H1 (cell line): ENCODE results near the gene RCC2.

Experiments used
- CEBPB ChIP-seq: IDR thresholded peaks from 2 replicates; pipeline ENCODE4 v1.6.1; 2012; ENCODE audit warnings: low read depth, low read length
- CTCF ChIP-seq, 3 experiments: IDR thresholded peaks; 1 replicate in 2 of 3; 2 replicates in 1 of 3; pipeline versions ENCODE4 v1.5.1 to v1.6.1; 2011; ENCODE audit warnings: low read length in 3 of 3, mild to moderate bottlenecking in 3 of 3, inconsistent platforms in 2 of 3, low read depth in 1 of 3, moderate library complexity in 1 of 3; ENCODE audit not compliant: insufficient read depth in 1 of 3; ENCODE audit errors: control extremely low read depth in 1 of 3
- EZH2 ChIP-seq: fragments of 200-600 bp; sonication (generic); IDR thresholded peaks from 2 replicates; pipeline ENCODE4 v1.7.1; 2012; ENCODE audit warnings: low read depth, mild to moderate bottlenecking, moderate library complexity, low read length, inconsistent platforms; ENCODE audit not compliant: severe bottlenecking
- GABPA ChIP-seq: IDR thresholded peaks from 2 replicates; pipeline ENCODE4 v1.6.1; 2011; ENCODE audit warnings: mild to moderate bottlenecking, low read length, moderate library complexity, borderline replicate concordance; ENCODE audit not compliant: insufficient read depth
- HDAC6 ChIP-seq: IDR thresholded peaks from one replicate; pipeline ENCODE4 v1.7.1; 2012; ENCODE audit warnings: low read depth, mild to moderate bottlenecking, inconsistent platforms, low read length, moderate library complexity
- MAX ChIP-seq: IDR thresholded peaks from 2 replicates; pipeline ENCODE4 v1.6.1; 2012; ENCODE audit warnings: inconsistent platforms
- PHF8 ChIP-seq: fragments of 200-600 bp; sonication (generic); conservative IDR thresholded peaks from 2 replicates; pipeline ENCODE4 v1.7.1; 2012; ENCODE audit warnings: low read depth, mild to moderate bottlenecking, inconsistent platforms, low read length, moderate library complexity
- POLR2AphosphoS5 ChIP-seq: IDR thresholded peaks from 2 replicates; pipeline ENCODE4 v1.6.1; 2011; ENCODE audit warnings: low read depth, low read length
- RAD21 ChIP-seq, 2 experiments: IDR thresholded peaks in 1 of 2; conservative IDR thresholded peaks in 1 of 2; 2 replicates each; pipeline ENCODE4 v1.6.1; 2011; ENCODE audit warnings: low read depth in 2 of 2, low read length in 2 of 2, improper control_type of control experiment in 1 of 2, inconsistent platforms in 1 of 2, mild to moderate bottlenecking in 1 of 2, moderate library complexity in 1 of 2
- SP1 ChIP-seq: IDR thresholded peaks from 2 replicates; pipeline ENCODE4 v1.6.1; 2011; ENCODE audit warnings: low read depth, low read length
- TAF1 ChIP-seq: IDR thresholded peaks from 2 replicates; pipeline ENCODE4 v1.6.1; 2011; ENCODE audit warnings: mild to moderate bottlenecking, low read depth, low read length

GRCh38 chr1:17471393-17471792, 31.9 kb upstream of the RCC2 start:
- TF ChIP-seq CTCF (IDR thresholded peaks at IDR 0.05; ENCODE audit: control extremely low read depth in 1 of 3, insufficient read depth in 1 of 3, low read depth in 1 of 3, low read length in 3 of 3) = no peak
- no peak for TF ChIP-seq SP1
- TF ChIP-seq POLR2AphosphoS5 = no peak
- TF ChIP-seq GABPA = no peak
- TF ChIP-seq EZH2 = no peak
- no peak for TF ChIP-seq HDAC6
- TF ChIP-seq CEBPB = no peak
- TF ChIP-seq PHF8 = no peak
- TF ChIP-seq MAX = no peak
- no peak for TF ChIP-seq TAF1
- no peak for TF ChIP-seq RAD21 (IDR thresholded peaks at IDR 0.05 in 1 of 2, conservative IDR thresholded peaks at IDR 0.05 in 1 of 2; ENCODE audit: low read depth in 2 of 2, low read length in 2 of 2)
